Panc1 (cell line): Measurements from ENCODE around the gene GGTLC1.
"Not testable (repeated sequence)": the region's sequence is repeated elsewhere in the genome, so short reads cannot be mapped to it uniquely, and the experiment has no call there.

Source experiments
- POLR2AphosphoS5 ChIP-seq: IDR thresholded peaks from 2 replicates; pipeline ENCODE4 v1.6.1; 2012; ENCODE audit warnings: mild to moderate bottlenecking, low read depth, low read length, moderate library complexity
- TCF7L2 ChIP-seq: IDR thresholded peaks from 2 replicates; pipeline ENCODE4 v1.6.1; 2011; ENCODE audit warnings: mild to moderate bottlenecking, low read depth, low read length, inconsistent platforms
- TF ChIP-seq, protein P1 (sequence below): fragments of 450-650 bp; IDR thresholded peaks from 2 replicates; pipeline ENCODE4 v1.5.1; 2017; ENCODE audit warnings: mild to moderate bottlenecking
- TF ChIP-seq, protein P2 (sequence below), 2 experiments: IDR thresholded peaks; 2 replicates each; pipeline ENCODE4 v1.6.1; 2011 to 2012; ENCODE audit warnings: low read depth in 2 of 2, control low read depth in 1 of 2, low read length in 1 of 2, mild to moderate bottlenecking in 1 of 2, moderate library complexity in 1 of 2; ENCODE audit not compliant: insufficient read depth in 1 of 2

DNA sequence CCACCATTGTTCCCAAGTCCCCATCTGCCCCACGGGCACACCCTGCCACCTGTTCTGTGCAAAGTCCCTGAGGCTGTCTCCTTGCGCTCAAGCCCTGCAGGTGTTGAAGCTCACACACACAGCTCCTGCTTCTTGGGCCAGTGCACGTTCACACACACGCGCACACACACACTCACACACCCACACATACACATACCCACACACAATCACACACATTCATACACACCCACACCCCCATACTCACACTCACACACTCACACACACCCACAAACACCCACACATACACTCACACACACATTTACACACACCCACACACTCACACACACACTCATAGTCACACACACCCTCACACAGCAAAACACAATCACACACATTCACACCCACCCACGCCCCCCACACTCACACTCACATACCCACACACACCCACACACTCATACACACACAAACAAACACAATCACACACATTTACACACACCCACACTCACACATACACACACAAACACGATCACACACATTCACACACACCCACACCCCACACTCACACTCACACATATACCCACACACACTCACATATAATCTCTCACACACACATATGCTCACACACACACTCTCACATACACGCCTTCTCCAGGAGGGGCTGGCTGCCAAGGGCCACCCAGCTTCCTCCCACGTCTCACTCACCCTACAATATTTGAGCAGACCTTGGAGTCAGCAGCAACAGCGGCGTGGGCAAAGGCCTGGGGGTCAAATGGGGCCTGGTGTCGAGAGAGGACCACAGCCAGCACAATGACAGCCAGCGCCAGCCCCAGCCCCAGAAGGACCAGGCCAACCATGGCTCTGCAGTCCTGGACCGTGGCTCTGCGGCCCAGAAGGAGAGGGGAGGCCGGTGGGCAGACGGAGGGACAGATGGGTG, 8.4 kb downstream of the GGTLC1 start:
- TF ChIP-seq, protein P1, sequence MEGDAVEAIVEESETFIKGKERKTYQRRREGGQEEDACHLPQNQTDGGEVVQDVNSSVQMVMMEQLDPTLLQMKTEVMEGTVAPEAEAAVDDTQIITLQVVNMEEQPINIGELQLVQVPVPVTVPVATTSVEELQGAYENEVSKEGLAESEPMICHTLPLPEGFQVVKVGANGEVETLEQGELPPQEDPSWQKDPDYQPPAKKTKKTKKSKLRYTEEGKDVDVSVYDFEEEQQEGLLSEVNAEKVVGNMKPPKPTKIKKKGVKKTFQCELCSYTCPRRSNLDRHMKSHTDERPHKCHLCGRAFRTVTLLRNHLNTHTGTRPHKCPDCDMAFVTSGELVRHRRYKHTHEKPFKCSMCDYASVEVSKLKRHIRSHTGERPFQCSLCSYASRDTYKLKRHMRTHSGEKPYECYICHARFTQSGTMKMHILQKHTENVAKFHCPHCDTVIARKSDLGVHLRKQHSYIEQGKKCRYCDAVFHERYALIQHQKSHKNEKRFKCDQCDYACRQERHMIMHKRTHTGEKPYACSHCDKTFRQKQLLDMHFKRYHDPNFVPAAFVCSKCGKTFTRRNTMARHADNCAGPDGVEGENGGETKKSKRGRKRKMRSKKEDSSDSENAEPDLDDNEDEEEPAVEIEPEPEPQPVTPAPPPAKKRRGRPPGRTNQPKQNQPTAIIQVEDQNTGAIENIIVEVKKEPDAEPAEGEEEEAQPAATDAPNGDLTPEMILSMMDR, result not testable (repeated sequence)
- TF ChIP-seq POLR2AphosphoS5, TCF7L2: not testable (repeated sequence)
- TF ChIP-seq, protein P2, sequence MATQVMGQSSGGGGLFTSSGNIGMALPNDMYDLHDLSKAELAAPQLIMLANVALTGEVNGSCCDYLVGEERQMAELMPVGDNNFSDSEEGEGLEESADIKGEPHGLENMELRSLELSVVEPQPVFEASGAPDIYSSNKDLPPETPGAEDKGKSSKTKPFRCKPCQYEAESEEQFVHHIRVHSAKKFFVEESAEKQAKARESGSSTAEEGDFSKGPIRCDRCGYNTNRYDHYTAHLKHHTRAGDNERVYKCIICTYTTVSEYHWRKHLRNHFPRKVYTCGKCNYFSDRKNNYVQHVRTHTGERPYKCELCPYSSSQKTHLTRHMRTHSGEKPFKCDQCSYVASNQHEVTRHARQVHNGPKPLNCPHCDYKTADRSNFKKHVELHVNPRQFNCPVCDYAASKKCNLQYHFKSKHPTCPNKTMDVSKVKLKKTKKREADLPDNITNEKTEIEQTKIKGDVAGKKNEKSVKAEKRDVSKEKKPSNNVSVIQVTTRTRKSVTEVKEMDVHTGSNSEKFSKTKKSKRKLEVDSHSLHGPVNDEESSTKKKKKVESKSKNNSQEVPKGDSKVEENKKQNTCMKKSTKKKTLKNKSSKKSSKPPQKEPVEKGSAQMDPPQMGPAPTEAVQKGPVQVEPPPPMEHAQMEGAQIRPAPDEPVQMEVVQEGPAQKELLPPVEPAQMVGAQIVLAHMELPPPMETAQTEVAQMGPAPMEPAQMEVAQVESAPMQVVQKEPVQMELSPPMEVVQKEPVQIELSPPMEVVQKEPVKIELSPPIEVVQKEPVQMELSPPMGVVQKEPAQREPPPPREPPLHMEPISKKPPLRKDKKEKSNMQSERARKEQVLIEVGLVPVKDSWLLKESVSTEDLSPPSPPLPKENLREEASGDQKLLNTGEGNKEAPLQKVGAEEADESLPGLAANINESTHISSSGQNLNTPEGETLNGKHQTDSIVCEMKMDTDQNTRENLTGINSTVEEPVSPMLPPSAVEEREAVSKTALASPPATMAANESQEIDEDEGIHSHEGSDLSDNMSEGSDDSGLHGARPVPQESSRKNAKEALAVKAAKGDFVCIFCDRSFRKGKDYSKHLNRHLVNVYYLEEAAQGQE (IDR thresholded peaks at IDR 0.05; ENCODE audit: insufficient read depth in 1 of 2, low read depth in 2 of 2, low read length in 1 of 2), result not testable (repeated sequence)
